ENCODE results near the gene MEG3. TPM values are rescaled to one million over a fixed set of nuclear protein-coding genes. Genes with fewer than 3 reads are reported as not detected.

MEG3 gene
- total RNA-seq, 2 donors from 2014 or later, result 5.3 to 15.3 TPM

DNA sequence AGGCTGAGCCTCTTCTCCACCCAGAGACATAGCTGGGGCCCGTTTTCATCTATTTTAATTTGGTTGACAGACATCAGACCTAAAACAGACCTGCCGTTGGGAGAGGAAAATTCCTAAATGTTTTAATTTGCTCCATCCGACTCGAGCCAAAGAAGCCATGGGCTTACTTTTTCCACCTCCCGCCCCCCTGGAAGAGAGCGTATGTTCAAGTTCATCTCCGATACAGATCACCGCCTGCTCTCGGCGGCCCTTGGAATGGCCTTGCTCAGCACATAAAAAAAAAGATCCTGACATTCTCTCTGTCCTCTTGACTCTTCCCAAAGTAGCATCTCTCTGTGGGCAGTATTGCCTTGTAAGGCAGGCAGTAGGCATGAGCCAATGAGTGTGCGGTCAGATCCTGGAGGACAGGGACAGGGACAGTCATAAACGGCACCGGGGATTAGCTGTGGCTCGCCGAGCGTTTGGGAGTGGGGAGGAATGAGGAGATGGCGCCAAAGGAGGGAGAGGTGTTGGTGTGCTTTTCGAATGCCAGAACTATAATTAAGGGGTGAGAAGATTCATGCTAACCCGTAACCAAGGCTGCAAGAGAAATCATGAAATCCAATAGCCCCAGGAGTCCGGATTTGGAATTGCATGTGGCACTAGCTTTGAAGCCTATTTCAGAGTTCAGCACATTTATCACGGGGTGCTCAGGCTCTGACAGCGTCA is 47.9 kb upstream of the MEG3 start:
- H3K36me3 ChIP-seq (ENCODE audit: control insufficient read depth, insufficient read depth, low read length), result no peaks in the 10 kb centered on the region
- peaks cover 8% of the 10 kb centered on the region for H3K4me1 Mint-ChIP-seq
- H3K4me3 Mint-ChIP-seq, result no peak overlapping the region

DNA sequence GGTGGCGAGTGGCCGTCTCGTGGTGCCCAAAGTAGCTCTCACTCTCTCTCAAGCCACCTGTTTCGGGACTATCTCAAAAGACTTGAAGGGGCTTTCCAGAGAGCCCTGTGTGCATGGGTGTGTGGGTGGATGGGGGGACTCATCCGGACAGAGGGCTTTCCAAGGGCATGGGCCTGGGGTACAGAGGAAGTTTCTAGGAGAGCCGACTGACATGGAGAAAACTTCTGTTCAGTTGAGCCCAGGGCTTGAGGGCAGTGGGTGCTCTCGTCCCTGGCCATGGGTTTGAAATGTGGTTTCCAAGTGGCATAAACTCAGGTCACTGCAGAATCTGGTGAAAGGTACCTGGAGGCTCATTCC is 47.4 kb upstream of the MEG3 start:
- H3K27me3 ChIP-seq (ENCODE audit: control insufficient read depth, insufficient read depth, low read length, poor library complexity, severe bottlenecking), result no peaks in the 10 kb centered on the region
- TF ChIP-seq, protein P1, sequence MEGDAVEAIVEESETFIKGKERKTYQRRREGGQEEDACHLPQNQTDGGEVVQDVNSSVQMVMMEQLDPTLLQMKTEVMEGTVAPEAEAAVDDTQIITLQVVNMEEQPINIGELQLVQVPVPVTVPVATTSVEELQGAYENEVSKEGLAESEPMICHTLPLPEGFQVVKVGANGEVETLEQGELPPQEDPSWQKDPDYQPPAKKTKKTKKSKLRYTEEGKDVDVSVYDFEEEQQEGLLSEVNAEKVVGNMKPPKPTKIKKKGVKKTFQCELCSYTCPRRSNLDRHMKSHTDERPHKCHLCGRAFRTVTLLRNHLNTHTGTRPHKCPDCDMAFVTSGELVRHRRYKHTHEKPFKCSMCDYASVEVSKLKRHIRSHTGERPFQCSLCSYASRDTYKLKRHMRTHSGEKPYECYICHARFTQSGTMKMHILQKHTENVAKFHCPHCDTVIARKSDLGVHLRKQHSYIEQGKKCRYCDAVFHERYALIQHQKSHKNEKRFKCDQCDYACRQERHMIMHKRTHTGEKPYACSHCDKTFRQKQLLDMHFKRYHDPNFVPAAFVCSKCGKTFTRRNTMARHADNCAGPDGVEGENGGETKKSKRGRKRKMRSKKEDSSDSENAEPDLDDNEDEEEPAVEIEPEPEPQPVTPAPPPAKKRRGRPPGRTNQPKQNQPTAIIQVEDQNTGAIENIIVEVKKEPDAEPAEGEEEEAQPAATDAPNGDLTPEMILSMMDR (conservative IDR thresholded peaks at IDR 0.05), result no peak
- no peaks in the 10 kb centered on the region for H3K36me3 ChIP-seq (ENCODE audit: control insufficient read depth, insufficient read depth, low read length)
- H3K9ac ChIP-seq (ENCODE audit: extremely low read depth, low read length, poor library complexity, severe bottlenecking), result no peak overlapping the region
- Mint-ChIP-seq H3K36me3 (ENCODE audit: low read depth) (no peaks in the 10 kb centered on the region), H3K4me3 (no peak overlapping the region), H3K27ac (no peak overlapping the region), H3K27me3 (ENCODE audit: insufficient read depth) (peaks cover 2% of the 10 kb centered on the region), H3K9me3 (no peaks in the 10 kb centered on the region), H3K4me1 (peaks cover 11% of the 10 kb centered on the region)
- H3K4me1 ChIP-seq (ENCODE audit: control insufficient read depth, insufficient read depth, low read length), result no peaks in the 10 kb centered on the region
- no peak overlapping the region for H3K27ac ChIP-seq (ENCODE audit: low read depth, low read length)
- H3K4me3 ChIP-seq (ENCODE audit: low read length), result no peak overlapping the region
- H3K9me3 ChIP-seq (ENCODE audit: control insufficient read depth, low read length), result no peaks in the 10 kb centered on the region
- DNase-seq, result no peak
- WGBS, 2 experiments (ENCODE audit: insufficient coverage in 1 of 2, insufficient read length in 1 of 2), result 94 to 100% methylated on average over 3 to 7 of the region's 7 CpGs

More for the DNA sequence above, 47.9 kb upstream of the MEG3 start:
- TF ChIP-seq, protein P1 (conservative IDR thresholded peaks at IDR 0.05), result no peak
- peaks cover 2% of the 10 kb centered on the region for H3K27me3 Mint-ChIP-seq (ENCODE audit: insufficient read depth)
- WGBS, 2 experiments (ENCODE audit: insufficient coverage in 1 of 2, insufficient read length in 1 of 2), result 93 to 94% methylated on average over 17 to 22 of the region's 22 CpGs
- Histone ChIP-seq H3K4me3 (ENCODE audit: low read length) (no peak overlapping the region), H3K9me3 (ENCODE audit: control insufficient read depth, low read length) (no peaks in the 10 kb centered on the region), H3K9ac (ENCODE audit: extremely low read depth, low read length, poor library complexity, severe bottlenecking) (no peak overlapping the region), H3K4me1 (ENCODE audit: control insufficient read depth, insufficient read depth, low read length) (no peaks in the 10 kb centered on the region), H3K27ac (ENCODE audit: low read depth, low read length) (no peak overlapping the region), H3K27me3 (ENCODE audit: control insufficient read depth, insufficient read depth, low read length, poor library complexity, severe bottlenecking) (no peaks in the 10 kb centered on the region)
- no peak overlapping the region for H3K27ac Mint-ChIP-seq
- no peaks in the 10 kb centered on the region for H3K9me3 Mint-ChIP-seq
- no peaks in the 10 kb centered on the region for H3K36me3 Mint-ChIP-seq (ENCODE audit: low read depth)
- DNase-seq, result peak; percentile 28

DNA sequence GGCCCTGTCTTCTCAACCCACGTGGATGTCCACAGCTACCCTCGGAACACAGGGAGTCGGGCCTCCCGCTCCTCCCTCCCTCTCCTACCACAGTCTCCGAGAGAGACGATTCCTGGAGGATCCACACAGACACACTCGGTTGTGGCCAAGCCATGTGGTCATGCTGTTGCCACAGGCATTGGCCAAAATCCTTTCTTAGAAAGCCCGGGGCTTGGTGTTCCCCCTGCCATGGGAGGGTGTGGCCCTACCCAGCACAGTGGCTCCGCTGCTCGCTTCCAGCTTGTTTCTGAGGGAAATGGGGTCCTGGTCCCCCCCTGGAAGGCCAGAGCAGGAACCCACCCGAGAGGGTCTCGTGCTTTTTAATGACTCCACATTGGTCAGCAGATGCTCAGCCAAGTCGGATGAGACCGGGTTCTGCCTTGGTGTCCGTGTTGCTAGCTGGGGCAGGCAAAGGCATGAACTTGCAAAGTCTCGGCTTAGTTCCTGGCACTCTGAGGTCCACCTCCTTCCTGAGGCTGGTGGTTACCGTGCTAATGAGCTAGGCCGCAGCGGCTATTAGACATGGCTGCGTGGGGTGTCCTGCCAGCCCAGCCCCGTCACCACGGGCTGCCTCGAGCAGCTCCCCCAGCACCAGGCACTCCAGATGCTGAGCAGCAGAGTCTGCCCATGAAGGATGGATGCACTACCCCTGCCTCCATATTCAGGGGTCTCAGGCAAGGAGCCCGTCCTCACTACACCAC is 46.8 kb upstream of the MEG3 start:
- no peak overlapping the region for H3K27ac ChIP-seq (ENCODE audit: low read depth, low read length)
- peaks cover 11% of the 10 kb centered on the region for H3K4me1 Mint-ChIP-seq

More for the DNA sequence above, 46.8 kb upstream of the MEG3 start:
- Histone ChIP-seq H3K9me3 (ENCODE audit: control insufficient read depth, low read length) (no peaks in the 10 kb centered on the region), H3K4me3 (ENCODE audit: low read length) (no peak overlapping the region), H3K27me3 (ENCODE audit: control insufficient read depth, insufficient read depth, low read length, poor library complexity, severe bottlenecking) (no peaks in the 10 kb centered on the region), H3K4me1 (ENCODE audit: control insufficient read depth, insufficient read depth, low read length) (no peaks in the 10 kb centered on the region), H3K9ac (ENCODE audit: extremely low read depth, low read length, poor library complexity, severe bottlenecking) (no peak overlapping the region), H3K36me3 (ENCODE audit: control insufficient read depth, insufficient read depth, low read length) (no peaks in the 10 kb centered on the region)
- Mint-ChIP-seq H3K4me3 (no peak overlapping the region), H3K36me3 (ENCODE audit: low read depth) (no peaks in the 10 kb centered on the region), H3K27ac (no peak overlapping the region), H3K27me3 (ENCODE audit: insufficient read depth) (peaks cover 2% of the 10 kb centered on the region), H3K9me3 (no peaks in the 10 kb centered on the region)
- DNase-seq, result peak; percentile 33
- TF ChIP-seq, protein P1 (conservative IDR thresholded peaks at IDR 0.05), result no peak
- WGBS, 2 experiments (ENCODE audit: insufficient coverage in 1 of 2, insufficient read length in 1 of 2), result 93 to 96% methylated on average over 19 to 24 of the region's 24 CpGs
